Measurements from ENCODE around the gene HSH2D. TPM values are rescaled to one million over a fixed set of nuclear protein-coding genes. Genes with fewer than 3 reads are reported as not detected.
"Not testable (repeated sequence)": the region's sequence is repeated elsewhere in the genome, so short reads cannot be mapped to it uniquely, and the experiment has no call there.

Gene HSH2D
- total RNA-seq, result 0.05 and 6.3 TPM in 2 replicates

- DNase-seq (ENCODE audit: low read depth), result peak; percentile 38
Observed at GRCh38 chr19:16143399-16144215, at the start of gene HSH2D. Gene HSH2D, plus strand, starts transcription at chr19:16143685. Its CDS starts 5,066 bp downstream, at chr19:16148751.

GRCh38 chr19:16094360-16095070 lies 49.0 kb upstream of the HSH2D start:
- DNase-seq (ENCODE audit: low read depth), result no peak

- DNase-seq (ENCODE audit: low read depth), result no peak
Observed at GRCh38 chr19:16095071-16095571, 48.4 kb upstream of the HSH2D start.

GRCh38 chr19:16096280-16096855 lies 47.1 kb upstream of the HSH2D start:
- DNase-seq (ENCODE audit: low read depth), result no peak

- no peak for DNase-seq (ENCODE audit: low read depth)
Observed at GRCh38 chr19:16098416-16098768, 45.1 kb upstream of the HSH2D start.

GRCh38 chr19:16098821-16099220 lies 44.7 kb upstream of the HSH2D start:
- DNase-seq (ENCODE audit: low read depth), result no peak

- DNase-seq (ENCODE audit: low read depth), result not testable (repeated sequence)
Observed at GRCh38 chr19:16099314-16099965, 44.0 kb upstream of the HSH2D start.

- DNase-seq (ENCODE audit: low read depth), result no peak
Observed at GRCh38 chr19:16100524-16100923, 43.0 kb upstream of the HSH2D start.

GRCh38 chr19:16104722-16105121 lies 38.8 kb upstream of the HSH2D start:
- no peak for DNase-seq (ENCODE audit: low read depth)

- peak; percentile 66 for DNase-seq (ENCODE audit: low read depth)
Observed at GRCh38 chr19:16106121-16106520, 37.4 kb upstream of the HSH2D start.

- DNase-seq (ENCODE audit: low read depth), result peak; percentile 94
Observed at GRCh38 chr19:16111160-16111908, 32.2 kb upstream of the HSH2D start, which contains the start of gene RAB8A. Gene RAB8A, plus strand, starts transcription at chr19:16111889. Its CDS starts 13 bp downstream, at chr19:16111902.

- no peak for DNase-seq (ENCODE audit: low read depth)
Observed at GRCh38 chr19:16111909-16112752, 31.4 kb upstream of the HSH2D start.

- DNase-seq (ENCODE audit: low read depth), result no peak
Observed at GRCh38 chr19:16112778-16113177, 30.7 kb upstream of the HSH2D start.

- DNase-seq (ENCODE audit: low read depth), result no peak
Observed at GRCh38 chr19:16113727-16114126, 29.8 kb upstream of the HSH2D start.

- no peak for DNase-seq (ENCODE audit: low read depth)
Observed at GRCh38 chr19:16115301-16116039, 28.0 kb upstream of the HSH2D start.

GRCh38 chr19:16116067-16116466 lies 27.4 kb upstream of the HSH2D start:
- DNase-seq (ENCODE audit: low read depth), result no peak

- no peak for DNase-seq (ENCODE audit: low read depth)
Observed at GRCh38 chr19:16117594-16118033, 25.9 kb upstream of the HSH2D start.

GRCh38 chr19:16118489-16119033 lies 24.9 kb upstream of the HSH2D start:
- no peak for DNase-seq (ENCODE audit: low read depth)
